ENCODE results near the gene PEX11G.

The PEX11G gene

GRCh38 chr19:7513809-7514642 lies 25.2 kb upstream of the PEX11G start:
- H3K4me3 ChIP-seq (ENCODE audit: low read length), result no peak overlapping the region
- TF ChIP-seq CTCF (IDR thresholded peaks at IDR 0.05; ENCODE audit: insufficient read depth, low read depth, low read length, missing control alignments), result no peak
- DNase-seq (ENCODE audit: low read depth), result no peak

- TF ChIP-seq CTCF (IDR thresholded peaks at IDR 0.05; ENCODE audit: insufficient read depth, low read depth, low read length, missing control alignments), result no peak
- peak; percentile 36 for DNase-seq (ENCODE audit: low read depth)
- H3K4me3 ChIP-seq (ENCODE audit: low read length), result no peak overlapping the region
Observed at GRCh38 chr19:7512400-7512851, 23.6 kb upstream of the PEX11G start.

GRCh38 chr19:7509625-7510024 lies 20.8 kb upstream of the PEX11G start:
- no peak overlapping the region for H3K4me3 ChIP-seq (ENCODE audit: low read length)
- DNase-seq (ENCODE audit: low read depth), result no peak
- TF ChIP-seq CTCF (IDR thresholded peaks at IDR 0.05; ENCODE audit: insufficient read depth, low read depth, low read length, missing control alignments), result no peak

- no peak for TF ChIP-seq CTCF (IDR thresholded peaks at IDR 0.05; ENCODE audit: insufficient read depth, low read depth, low read length, missing control alignments)
- no peak overlapping the region for H3K4me3 ChIP-seq (ENCODE audit: low read length)
- peak; percentile 82 for DNase-seq (ENCODE audit: low read depth)
Observed at GRCh38 chr19:7507884-7508283, 19.0 kb upstream of the PEX11G start.

- H3K4me3 ChIP-seq (ENCODE audit: low read length), result no peak overlapping the region
- no peak for TF ChIP-seq CTCF (IDR thresholded peaks at IDR 0.05; ENCODE audit: insufficient read depth, low read depth, low read length, missing control alignments)
- peak; percentile 87 for DNase-seq (ENCODE audit: low read depth)
Observed at GRCh38 chr19:7506385-7507328, 17.8 kb upstream of the PEX11G start.

- H3K4me3 ChIP-seq (ENCODE audit: low read length), result no peak overlapping the region
- DNase-seq (ENCODE audit: low read depth), result no peak
- TF ChIP-seq CTCF (IDR thresholded peaks at IDR 0.05; ENCODE audit: insufficient read depth, low read depth, low read length, missing control alignments), result no peak
Observed at GRCh38 chr19:7505682-7506384, 17.0 kb upstream of the PEX11G start.
